Cerebellar nuclear complex (tissue), 1 donor: ENCODE data around the gene DUSP2.

Experiments
- DNase-seq, 2 experiments: peaks; one replicate each; lab custom pipeline; 2025; lab: John Stamatoyannopoulos, UW

Gene DUSP2

GRCh38 chr2:96114903-96115581 lies 30.2 kb downstream of the DUSP2 start:
- no peak for DNase-seq

DNA sequence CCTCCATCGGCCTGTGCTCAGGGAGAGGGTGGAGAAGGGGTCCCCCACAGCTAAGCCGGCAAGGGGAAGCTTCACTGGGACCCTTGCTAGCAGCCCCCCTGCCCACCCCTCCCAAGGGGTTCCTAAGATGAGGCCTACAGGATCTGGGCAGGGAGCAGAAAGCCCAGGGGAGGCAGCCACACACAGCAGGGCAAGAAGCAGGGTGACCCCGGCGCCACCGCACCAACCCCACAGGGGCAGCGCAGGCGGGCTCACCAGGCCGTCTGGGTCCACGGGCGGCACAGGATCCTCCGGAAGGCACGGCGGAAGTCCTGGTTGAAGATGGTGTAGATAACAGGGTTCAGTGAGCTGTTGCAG lies 30.7 kb downstream of the DUSP2 start:
- DNase-seq, result no peak

GRCh38 chr2:96113951-96114350 lies 31.3 kb downstream of the DUSP2 start:
- no peak for DNase-seq

DNA sequence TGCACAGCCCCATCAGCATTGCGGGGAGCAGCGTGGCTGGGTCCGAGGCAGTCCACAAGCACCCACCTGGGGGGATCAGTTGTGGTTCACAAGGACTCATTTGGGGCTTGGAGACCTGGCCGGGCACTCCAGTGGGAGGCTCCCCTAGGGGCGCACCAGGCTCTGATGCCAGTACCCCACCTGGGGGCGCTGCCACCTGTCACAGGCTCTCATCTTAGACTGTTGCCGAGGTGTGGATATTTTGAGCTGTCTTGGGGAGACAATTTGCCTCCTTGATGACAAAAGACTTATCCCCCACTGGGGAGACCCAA lies 31.9 kb downstream of the DUSP2 start:
- DNase-seq, result no peak

GRCh38 chr2:96112501-96113366 lies 32.5 kb downstream of the DUSP2 start:
- DNase-seq, result no peak

- DNase-seq, result no peak
Measured at GRCh38 chr2:96111823-96112500, 33.3 kb downstream of the DUSP2 start.

GRCh38 chr2:96111257-96111640 lies 34.0 kb downstream of the DUSP2 start:
- DNase-seq, result no peak

DNA sequence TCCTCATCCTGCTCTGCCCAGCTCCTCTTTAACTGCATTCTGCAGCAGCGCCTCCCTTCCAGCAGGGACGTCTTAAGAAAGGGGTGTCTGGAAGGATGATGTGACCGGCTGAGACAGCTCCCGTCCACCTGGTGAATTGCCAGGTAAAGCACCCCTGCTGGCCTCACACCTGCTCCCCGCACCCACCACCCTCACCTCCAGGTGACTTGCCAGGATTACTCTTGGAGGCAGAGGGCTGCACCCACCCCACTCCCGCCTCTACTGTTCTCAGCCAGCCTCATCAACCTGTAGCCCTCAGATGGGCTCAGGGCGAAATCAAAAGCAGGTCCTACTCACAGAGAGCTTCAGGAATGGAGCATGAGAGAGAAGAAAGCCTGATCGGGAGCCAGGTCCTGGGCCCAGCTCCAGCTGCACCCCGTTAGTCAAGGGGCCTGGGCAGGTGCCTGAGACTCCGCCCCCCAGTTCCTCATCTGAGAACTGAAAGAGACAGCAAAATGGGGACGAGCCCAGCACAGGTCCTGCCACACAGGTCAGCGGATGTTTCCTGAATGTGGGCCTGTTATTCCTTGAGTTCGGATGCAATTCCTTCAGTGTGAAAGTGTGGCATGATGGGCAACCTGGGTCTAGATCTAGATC lies 34.5 kb downstream of the DUSP2 start:
- DNase-seq, result no peak

DNA sequence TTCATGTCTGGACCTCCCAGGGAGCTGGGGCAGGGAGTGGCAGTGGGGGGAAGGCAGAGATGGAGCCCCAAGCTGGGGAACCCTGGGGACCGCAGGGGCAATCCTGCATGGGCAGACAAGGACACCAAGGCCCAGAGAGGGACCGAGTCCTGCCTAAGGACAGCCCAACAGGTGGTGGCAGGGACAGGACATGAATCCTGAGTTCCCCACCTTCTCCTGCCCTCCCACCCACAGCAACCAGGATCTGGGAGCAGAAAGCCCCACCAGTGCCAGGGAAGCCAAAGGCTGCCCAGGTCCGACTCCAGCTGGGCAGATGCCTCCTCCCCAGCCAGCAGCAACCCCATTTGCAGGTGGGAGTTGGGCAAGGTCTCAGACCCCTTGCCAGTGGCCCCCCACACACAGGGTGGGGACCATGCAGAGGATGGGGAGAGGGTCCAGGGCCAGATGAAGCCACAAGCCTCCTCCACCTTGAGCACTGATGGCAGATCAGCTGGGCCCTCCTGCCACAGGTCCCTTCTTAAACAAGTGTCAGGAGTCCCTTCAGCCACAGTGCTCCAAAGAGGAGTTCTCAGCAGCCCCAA lies 35.2 kb downstream of the DUSP2 start:
- no peak for DNase-seq

- DNase-seq, result no peak
Measured at GRCh38 chr2:96109361-96109680, 35.9 kb downstream of the DUSP2 start.

DNA sequence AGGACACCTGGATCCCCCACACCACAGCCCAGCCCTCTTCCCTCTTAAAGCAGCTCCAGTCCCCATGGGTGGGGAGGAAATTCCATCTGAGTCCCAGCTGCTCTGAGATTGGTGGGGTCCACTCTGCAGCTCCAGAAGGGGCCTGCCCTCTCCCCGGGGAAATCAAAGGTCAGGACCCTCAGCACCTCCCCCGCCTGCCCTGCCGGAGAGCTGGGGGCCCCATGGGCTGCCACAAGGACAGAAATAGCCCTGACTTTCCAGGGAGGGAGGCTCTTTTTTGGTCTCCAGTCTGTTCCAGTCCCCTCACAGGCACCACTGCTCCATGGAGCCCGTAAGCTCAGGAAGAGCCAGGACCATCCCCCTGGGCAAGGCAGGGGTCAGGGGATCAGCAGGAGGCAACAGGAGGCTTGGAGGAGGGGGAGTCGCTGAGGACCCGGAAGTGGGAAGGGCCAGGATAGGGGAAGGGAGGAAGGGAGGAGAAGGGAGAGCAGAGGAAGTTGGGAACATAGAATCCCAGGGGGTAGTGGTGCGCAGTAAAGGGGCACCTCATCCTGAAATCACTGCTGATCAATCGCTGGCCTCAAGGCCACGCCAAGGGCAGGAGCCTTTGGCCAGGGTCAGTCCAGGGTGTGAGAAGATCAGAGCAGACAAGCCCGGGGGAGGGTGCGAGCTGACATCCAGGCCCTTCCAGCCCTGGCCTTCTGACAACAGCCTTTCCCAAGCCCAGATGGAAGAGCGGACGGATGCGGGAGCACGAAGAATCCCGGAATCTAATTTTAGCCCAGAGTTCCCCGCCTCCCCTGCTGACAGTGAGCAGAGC lies 36.5 kb downstream of the DUSP2 start:
- DNase-seq, result no peak

DNA sequence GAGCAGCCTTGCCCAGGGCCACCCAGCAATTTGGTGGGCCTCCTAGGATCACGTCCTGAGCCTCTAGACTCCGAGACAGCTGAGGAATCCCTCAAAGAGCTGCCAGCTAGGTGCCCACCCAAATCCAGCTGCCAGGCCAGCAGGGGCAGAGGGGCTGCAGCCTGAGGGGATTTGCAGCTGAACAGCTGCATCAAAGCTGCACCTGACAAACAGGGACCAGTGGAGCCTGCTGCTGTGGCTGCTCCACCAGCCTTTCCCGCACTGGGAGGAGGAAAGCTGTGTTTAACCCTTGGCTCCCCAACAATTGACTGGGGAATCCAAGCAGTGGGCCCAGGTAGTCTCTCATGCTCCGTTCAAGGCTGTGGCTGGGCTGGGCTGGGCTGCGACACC lies 37.1 kb downstream of the DUSP2 start:
- DNase-seq, result no peak

DNA sequence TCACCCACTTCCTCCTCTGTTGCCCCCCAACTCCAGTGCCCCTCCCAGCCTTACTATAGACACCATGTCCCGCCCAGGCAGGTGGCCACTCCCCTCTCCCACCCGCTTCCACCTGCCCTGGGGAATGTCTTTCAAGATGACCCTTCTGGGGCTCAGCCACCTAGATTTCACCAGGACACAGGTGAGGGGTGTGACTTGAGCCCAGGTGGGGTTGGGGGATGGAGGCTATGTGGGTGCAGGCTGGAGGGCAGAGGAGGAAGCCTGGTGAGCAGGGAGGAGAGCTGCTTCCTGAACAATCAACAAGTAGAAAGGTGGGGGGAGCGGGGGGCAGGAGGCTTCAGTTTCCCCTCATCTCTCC lies 37.6 kb downstream of the DUSP2 start:
- DNase-seq, result no peak

- no peak for DNase-seq
Measured at GRCh38 chr2:96106991-96107707, 38.1 kb downstream of the DUSP2 start.

- DNase-seq, result no peak
Measured at GRCh38 chr2:96105994-96106715, 39.1 kb downstream of the DUSP2 start.

- DNase-seq, result no peak
Measured at GRCh38 chr2:96105152-96105915, 39.9 kb downstream of the DUSP2 start.

- DNase-seq, result no peak
Measured at GRCh38 chr2:96104487-96104861, 40.8 kb downstream of the DUSP2 start.

DNA sequence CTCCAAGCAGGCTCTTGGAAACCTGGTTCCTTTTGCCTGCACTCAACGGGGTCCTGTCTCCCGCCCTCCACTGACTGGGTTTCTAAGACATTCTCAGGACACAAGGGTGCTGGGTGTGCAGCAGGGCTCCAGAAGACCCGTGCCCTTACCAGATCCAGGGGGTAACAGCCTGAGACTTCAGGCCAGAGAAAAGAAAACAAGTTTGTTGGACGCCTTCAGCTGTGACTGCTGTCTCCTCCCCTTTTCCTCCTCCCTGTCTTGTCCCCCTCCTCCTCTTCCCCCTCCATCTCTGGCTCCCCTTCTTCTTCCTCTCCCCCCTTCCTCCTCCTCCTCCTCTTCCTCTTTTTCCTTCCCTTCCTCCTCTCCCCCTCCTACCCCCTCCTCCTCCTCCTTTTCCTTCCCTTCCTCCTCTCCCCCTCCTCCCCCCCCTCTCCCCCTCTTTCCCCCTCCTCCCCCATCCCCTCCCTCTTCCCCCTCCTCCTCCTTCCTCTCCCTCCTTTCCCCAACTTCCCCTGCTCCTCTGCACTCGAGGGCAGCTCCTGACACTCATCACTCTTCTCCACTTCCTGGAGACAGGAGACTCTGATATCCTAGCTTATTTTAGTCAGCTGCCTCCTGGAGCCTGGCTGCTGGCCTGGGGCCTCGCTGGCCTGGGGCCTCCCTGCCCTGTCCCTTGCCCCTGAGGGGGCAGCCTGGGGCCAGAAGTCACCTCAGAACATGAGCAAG lies 41.3 kb downstream of the DUSP2 start:
- DNase-seq, result no peak

- no peak for DNase-seq
Measured at GRCh38 chr2:96103187-96103601, 42.0 kb downstream of the DUSP2 start.
